T-helper 1 cell treated with Interleukin-12 subunit alpha and Interleukin-12 subunit beta and Interleukin-4 antibody, amounts not matched to agents 30 μg/mL and 1 μg/mL, for 36 hours (primary cell): Measurements from ENCODE around the gene VIPR2.
"Not testable (repeated sequence)": the region's sequence is repeated elsewhere in the genome, so short reads cannot be mapped to it uniquely, and the experiment has no call there.

Experiments used
- H3K27ac Mint-ChIP-seq: one replicate; pipeline ENCODE4 v1.8.0; 2021; ENCODE audit warnings: mild to moderate bottlenecking, mixed read lengths
- H3K27me3 Mint-ChIP-seq: one replicate; pipeline ENCODE4 v1.8.0; 2021; ENCODE audit warnings: low read depth, mixed read lengths
- H3K36me3 Mint-ChIP-seq: one replicate; pipeline ENCODE4 v1.8.0; 2021; ENCODE audit warnings: low read depth, mixed read lengths
- H3K4me1 Mint-ChIP-seq: one replicate; pipeline ENCODE4 v1.8.0; 2021; ENCODE audit warnings: low read depth, mixed read lengths
- H3K4me3 Mint-ChIP-seq: one replicate; pipeline ENCODE4 v1.8.0; 2021; ENCODE audit warnings: mild to moderate bottlenecking, moderate library complexity, mixed read lengths
- H3K9me3 Mint-ChIP-seq: one replicate; pipeline ENCODE4 v1.8.0; 2021; ENCODE audit warnings: mixed read lengths

The VIPR2 gene

DNA sequence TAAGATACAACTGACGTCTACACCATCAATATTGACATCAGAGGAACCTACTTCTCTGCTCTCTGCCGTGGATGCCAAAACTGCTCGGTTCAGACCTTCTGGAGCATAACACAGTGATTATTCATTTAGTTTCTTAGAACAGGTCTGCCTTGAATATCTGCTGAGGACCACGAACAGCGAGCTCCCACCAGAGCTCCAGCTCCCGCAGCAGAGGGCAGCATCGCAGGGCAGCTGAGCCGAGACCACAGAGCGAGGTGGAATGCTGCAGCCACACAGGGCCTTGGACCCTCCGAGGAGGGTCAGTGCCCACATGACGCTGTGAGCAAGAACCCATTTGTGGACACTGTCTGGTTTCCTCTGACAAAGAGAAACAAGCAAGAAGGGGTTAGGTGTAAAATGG is 6.8 kb downstream of the VIPR2 start:
- Mint-ChIP-seq H3K4me3 (no peak overlapping the region), H3K9me3 (no peaks in the 10 kb centered on the region), H3K27me3 (peaks cover 11% of the 10 kb centered on the region), H3K36me3 (no peaks in the 10 kb centered on the region), H3K27ac (no peak overlapping the region), H3K4me1 (peaks cover 1% of the 10 kb centered on the region)

DNA sequence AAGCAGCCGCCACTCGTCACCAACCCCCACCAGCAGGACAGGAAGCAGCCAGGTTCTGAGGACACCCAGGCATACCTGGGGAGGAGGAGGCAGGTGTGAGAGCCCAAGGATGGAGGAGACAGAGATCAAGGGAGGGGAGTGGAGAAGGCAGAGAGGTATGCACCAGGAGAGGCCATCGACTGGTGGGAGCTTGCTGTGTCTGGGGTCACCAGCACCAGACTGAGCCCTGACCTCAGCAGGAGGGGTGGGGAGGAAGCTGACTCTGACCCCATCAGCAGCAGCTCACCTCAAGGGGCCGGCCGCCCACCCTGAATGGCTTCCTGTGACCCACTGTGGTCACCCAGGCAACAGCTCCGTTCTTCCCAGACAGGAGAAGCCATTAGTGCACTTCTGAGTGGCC is 7.8 kb downstream of the VIPR2 start:
- Mint-ChIP-seq H3K27ac (no peak overlapping the region), H3K36me3 (no peaks in the 10 kb centered on the region), H3K4me3 (no peak overlapping the region), H3K27me3 (peaks cover 4% of the 10 kb centered on the region), H3K9me3 (no peaks in the 10 kb centered on the region), H3K4me1 (no peaks in the 10 kb centered on the region)

DNA sequence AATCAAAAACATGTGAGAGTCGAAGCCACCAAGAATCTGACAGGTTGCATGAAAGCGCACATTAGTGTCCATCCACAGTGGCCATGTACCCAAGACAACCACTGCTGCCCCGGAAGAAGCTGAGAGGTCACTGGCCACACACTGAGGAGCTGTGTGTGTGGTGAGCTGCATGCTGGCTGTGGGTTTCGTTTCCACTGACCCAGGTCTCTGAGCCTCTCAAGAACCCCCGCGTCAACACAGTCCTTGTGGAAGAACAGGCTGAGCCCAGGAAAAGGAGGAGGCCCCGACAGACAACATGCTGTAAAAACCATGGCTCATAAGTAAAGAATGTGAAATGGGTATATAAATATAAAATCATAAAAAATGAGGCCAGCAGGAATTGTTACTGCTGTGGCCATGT is 8.2 kb downstream of the VIPR2 start:
- H3K27me3 Mint-ChIP-seq: peaks cover 3% of the 10 kb centered on the region
- H3K27ac Mint-ChIP-seq: no peak overlapping the region
- H3K4me3 Mint-ChIP-seq: no peak overlapping the region

DNA sequence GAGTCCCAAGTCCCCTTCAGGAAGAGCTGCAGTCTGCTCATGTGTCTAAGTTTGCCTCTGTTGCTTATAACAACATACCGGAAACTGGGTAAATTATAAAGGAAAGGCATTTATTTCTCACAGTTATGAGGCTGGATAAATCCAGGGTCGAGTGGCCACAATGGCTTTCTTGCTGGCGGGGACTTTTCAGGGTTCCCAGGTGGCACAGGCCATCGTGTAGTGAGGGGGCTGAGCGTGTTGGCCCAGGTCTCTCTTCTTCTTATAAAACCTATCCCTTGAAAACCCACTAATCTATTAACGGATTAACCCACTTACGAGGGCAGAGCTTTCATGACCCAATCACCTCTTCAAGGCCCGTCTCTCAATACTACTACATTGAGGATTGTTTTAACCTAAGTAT is 8.7 kb downstream of the VIPR2 start:
- Mint-ChIP-seq H3K36me3 (no peaks in the 10 kb centered on the region), H3K27ac (no peak overlapping the region), H3K4me3 (no peak overlapping the region), H3K9me3 (no peaks in the 10 kb centered on the region), H3K4me1 (no peaks in the 10 kb centered on the region), H3K27me3 (peaks cover 2% of the 10 kb centered on the region)

More for the DNA sequence above, 8.2 kb downstream of the VIPR2 start:
- Mint-ChIP-seq H3K4me1 (no peaks in the 10 kb centered on the region), H3K9me3 (no peaks in the 10 kb centered on the region), H3K36me3 (no peaks in the 10 kb centered on the region)

DNA sequence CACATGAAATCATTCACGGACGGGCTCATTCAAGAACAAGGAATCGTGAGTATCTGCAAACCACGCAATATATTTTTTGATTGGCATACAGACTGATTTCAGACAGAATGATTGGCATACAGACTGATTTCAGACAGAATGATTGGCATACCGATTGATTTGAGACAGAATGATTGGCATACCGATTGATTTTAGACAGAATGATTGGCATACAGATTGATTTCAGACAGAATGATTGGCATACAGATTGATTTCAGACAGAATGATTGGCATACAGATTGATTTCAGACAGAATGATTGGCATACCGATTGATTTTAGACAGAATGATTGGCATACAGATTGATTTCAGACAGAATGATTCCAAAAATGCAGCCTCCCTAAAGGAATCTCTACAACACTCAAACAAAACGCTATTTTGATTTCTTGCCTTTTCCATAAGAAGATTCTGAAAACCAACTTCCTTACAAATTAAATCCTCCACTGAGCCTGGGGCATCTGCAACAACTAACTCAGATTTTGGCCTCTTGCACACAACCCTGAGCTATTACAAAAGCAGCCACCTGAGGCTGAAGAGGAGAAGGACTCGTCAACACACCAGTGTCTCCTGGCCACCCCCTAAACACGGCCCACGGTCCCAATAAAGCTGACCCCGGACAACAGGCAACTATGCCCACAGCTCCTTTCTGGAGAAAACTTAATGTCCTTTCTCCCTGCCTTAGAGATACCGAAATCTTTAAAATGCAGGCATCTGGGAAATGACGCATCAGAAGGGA is 11.8 kb downstream of the VIPR2 start:
- not testable (repeated sequence) for H3K27me3 Mint-ChIP-seq, H3K4me3 Mint-ChIP-seq, H3K4me1 Mint-ChIP-seq, H3K27ac Mint-ChIP-seq, H3K36me3 Mint-ChIP-seq, H3K9me3 Mint-ChIP-seq

DNA sequence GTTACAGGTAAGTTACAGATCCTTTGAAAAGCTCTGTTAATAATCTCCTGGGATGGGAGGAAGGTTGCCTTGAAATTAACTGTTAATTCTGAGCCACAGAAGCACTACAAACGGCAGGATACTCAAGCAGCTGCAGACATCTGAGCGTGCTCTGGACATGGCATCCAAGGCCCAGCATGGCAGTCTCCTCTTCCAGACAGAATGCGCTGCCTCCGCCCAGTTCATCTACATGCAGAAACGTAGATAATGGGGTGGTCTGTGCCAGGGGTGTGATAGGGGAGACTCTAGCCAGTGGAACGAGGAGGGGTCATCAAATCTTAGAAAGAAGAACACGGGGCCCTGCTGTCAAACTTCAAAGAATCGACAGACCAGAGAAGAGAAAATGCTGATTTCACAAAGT is 13.8 kb downstream of the VIPR2 start:
- Mint-ChIP-seq H3K36me3 (no peaks in the 10 kb centered on the region), H3K27ac (no peak overlapping the region), H3K9me3 (no peaks in the 10 kb centered on the region)

DNA sequence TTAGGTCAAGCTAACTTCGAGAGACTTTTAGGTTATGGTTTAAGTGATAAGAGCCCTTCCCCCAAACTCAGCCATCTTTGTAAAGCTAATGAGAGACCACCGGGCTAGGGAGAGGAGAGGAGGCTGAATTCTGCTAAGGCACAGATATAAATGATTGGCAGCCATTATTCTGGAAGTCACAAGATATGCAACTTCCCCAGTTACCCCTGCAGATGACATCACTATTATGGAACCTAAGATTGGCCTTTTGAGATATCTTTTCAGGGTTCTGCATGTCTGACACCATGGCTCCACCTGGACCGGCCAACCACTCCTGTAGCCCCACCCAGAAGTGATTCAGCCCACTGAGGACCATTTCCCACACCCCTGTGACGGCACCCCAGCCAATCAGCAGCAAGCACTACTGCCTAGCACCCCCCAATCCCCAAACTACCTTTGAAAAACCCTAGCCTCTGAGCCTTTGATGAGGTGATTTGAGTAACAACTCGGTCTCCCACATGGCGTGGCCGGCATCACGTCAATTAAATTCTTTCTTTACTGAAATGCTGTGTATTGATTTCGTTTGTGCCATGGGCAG is 14.4 kb downstream of the VIPR2 start:
- Mint-ChIP-seq H3K4me1 (no peaks in the 10 kb centered on the region), H3K4me3 (no peak overlapping the region), H3K27me3 (no peaks in the 10 kb centered on the region), H3K36me3 (no peaks in the 10 kb centered on the region), H3K9me3 (no peaks in the 10 kb centered on the region), H3K27ac (no peak overlapping the region)

More for the DNA sequence above, 13.8 kb downstream of the VIPR2 start:
- Mint-ChIP-seq H3K4me3 (no peak overlapping the region), H3K4me1 (no peaks in the 10 kb centered on the region), H3K27me3 (no peaks in the 10 kb centered on the region)

DNA sequence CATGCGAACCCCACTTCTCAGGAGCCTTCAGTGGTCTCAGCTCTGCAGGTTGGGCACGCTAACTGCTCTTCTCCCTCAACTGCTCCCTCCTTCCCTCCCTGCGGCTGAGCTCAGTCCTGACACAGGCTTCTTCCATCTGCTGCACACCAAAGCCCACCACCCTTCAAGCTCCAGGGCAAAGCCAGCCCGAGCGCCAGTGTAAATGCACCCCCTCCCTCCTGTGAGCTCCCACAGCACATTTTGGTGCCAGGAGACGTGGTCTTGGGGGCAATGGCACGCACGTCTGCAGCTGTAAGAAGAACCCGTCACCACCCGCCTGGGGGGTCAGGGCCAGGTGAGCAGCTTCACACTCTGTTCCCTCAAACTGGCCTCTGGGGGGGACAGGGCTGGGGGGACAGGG is 15.9 kb downstream of the VIPR2 start:
- H3K27ac Mint-ChIP-seq: no peak overlapping the region
- no peaks in the 10 kb centered on the region for H3K9me3 Mint-ChIP-seq
- H3K4me1 Mint-ChIP-seq: no peaks in the 10 kb centered on the region
- H3K36me3 Mint-ChIP-seq: no peaks in the 10 kb centered on the region
- no peaks in the 10 kb centered on the region for H3K27me3 Mint-ChIP-seq
- H3K4me3 Mint-ChIP-seq: no peak overlapping the region

DNA sequence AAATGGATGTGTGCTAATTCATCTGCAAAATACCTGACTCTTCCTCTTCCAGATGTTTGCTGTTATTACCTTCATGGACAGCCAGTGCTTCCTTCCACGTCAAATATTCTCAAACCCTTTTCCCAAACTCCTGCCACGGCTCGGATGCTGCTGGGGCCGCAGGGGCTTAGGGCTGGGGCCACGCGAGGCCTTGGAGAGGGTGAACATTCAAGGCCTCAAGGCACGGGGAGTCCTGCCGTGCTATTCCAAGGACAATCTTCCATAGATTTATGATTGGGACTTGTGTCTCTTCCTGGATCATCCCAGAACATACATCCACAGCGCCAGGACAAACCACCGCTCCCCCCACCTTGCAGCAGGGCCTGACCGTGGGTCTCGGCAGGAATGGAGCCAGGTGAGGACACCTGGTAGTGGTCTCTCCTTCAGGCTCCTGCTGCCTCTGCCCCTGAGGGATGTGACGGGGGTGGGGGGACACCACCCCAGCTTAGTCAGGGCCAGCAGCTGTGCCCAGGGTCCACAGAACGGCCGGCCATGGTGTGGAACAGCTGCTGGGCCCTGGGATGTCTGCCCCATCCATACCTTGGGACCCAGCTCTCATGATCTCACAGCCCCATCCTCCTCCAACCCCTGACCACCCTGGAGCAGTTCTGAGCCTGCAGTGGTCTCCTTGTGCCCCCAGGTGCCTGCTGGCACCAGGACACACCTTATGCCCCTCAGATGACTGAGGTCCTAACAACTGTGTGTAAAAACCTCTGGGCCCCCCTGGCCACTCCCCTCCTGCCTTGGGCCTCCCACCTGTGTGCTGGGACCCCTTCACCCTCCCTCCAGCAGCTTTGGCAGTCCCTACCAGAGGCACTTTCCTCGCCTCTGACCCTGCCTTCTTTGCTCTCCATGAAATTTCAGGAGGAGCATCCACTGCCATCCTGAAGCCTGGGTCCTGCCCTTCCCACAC is 16.7 kb downstream of the VIPR2 start:
- Mint-ChIP-seq H3K27me3 (no peaks in the 10 kb centered on the region), H3K36me3 (no peaks in the 10 kb centered on the region), H3K4me3 (no peak overlapping the region), H3K27ac (no peak overlapping the region), H3K4me1 (no peaks in the 10 kb centered on the region), H3K9me3 (peaks cover 5% of the 10 kb centered on the region)

DNA sequence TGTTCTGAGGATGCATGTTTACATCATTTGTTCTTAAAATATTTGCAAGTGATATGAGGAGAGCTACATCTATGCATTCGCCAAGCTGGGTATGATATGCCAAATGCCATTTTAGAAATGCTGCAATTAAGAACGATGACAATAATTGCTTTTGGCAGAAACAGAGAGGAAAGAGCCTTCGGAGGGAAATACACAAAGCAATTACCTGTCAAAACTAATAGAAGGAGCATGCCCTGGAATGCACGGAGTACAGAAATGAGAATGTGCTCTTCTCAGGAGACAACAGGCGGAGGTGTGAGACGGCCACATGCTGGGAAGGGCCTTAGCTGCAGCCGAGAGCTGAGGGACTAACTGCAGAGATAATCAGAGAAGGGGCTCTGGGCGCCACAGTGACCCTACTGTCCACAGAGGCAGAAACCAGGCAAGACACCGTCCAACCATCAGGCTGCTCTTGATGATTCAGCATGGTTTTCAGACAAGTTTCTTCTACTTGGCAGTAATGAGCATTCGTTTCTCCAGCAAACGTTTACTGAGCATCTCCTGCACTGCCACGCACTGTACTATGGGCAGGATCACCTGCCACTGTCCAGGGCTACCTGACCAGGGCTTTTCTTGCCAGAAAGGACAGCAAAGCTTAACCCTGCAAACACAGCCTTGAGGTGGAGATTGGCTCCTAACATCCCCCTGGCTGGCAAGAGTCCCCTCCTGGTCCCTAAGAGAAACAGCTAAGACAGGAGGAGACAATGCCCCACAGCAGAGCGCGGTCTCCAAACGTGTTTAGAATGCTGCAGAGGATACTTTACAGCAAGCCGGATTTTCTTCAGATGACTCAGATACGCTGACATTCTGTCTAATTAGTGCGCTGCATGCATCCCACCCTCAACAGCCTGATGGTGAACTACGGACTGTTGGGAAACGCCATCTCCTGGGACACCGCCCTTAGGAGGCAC is 18.1 kb downstream of the VIPR2 start:
- H3K9me3 Mint-ChIP-seq: peaks cover 5% of the 10 kb centered on the region
- no peak overlapping the region for H3K27ac Mint-ChIP-seq
- no peaks in the 10 kb centered on the region for H3K27me3 Mint-ChIP-seq
- H3K36me3 Mint-ChIP-seq: no peaks in the 10 kb centered on the region
- no peaks in the 10 kb centered on the region for H3K4me1 Mint-ChIP-seq
- H3K4me3 Mint-ChIP-seq: no peak overlapping the region

DNA sequence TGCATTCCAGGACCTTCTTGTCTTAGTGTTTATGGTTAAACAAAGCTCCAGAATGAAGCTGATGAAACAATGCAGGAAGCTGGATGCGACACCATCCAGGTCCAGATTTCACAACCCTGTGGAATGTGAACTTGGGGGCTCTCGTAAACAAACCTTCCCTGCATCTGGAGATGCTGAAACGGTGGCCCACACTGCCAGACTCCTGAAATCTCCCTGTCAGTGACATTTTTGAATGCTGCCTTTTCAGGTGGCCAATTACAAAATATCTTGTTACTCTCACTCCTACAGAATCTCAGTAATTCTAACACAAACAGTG is 18.8 kb downstream of the VIPR2 start:
- no peak overlapping the region for H3K27ac Mint-ChIP-seq
- no peaks in the 10 kb centered on the region for H3K4me1 Mint-ChIP-seq
- H3K4me3 Mint-ChIP-seq: no peak overlapping the region
- H3K36me3 Mint-ChIP-seq: no peaks in the 10 kb centered on the region
- peaks cover 5% of the 10 kb centered on the region for H3K9me3 Mint-ChIP-seq
- H3K27me3 Mint-ChIP-seq: no peaks in the 10 kb centered on the region

DNA sequence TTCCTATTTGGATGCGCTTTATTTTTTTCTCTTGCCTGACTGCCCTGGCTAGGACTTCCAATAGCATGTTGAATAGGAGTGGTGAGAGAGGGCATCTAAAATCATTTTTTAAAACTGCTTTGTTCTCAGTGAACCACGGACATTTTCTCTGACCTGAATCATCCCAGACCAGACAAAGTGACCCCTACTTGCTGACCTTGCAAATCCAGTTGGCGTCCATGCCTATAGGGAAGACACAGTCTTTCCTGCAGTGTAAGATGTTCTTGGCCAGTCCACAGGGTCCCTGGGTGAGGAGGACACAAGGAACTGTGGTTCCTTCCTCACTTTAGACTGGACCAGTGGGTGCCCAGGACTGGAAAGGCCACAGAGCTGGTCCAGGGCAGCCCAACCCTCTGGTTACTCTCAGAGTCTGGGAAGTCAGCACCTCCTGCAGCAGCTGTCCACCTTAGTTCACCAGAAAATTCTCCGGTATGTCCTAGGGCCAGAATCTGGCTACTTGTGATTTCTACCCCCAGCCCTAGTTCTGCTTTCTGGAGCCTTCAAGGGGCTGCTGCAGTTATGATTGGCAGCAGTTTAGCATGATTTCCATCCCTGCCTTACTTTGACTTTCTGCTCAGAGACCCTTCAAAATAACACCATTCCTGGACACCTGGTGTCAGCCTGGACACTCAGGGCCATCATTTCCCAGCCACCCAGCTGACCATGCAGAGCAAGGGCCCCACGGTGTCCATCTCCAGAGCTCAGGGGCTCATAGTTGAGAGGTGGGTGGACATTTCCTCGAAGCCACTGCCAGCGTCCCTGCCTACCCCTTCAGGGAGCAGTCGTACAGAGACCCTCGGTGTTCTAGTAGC is 19.3 kb downstream of the VIPR2 start:
- no peak overlapping the region for H3K27ac Mint-ChIP-seq
- H3K9me3 Mint-ChIP-seq: peaks cover 5% of the 10 kb centered on the region
- no peaks in the 10 kb centered on the region for H3K36me3 Mint-ChIP-seq
- H3K4me3 Mint-ChIP-seq: no peak overlapping the region
- H3K4me1 Mint-ChIP-seq: no peaks in the 10 kb centered on the region
- no peaks in the 10 kb centered on the region for H3K27me3 Mint-ChIP-seq

DNA sequence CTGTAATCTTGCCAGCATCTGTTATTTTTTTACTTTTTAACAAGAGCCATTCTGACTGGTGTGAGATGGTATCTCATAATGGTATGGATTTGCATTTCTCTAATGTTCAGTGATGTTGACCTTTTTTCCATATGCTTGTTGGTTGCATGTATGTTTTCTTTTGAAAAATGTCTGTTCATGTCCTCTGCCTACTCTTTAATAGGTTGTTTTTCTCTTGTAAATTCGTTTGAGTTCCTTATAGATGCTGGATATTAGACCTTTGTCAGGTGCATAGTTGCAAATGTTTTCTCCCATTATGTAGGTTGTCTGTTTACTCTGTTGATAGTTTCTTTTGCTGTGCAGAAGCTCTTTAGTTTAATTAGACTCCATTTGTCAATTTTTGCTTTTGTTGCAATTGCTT is 20.9 kb downstream of the VIPR2 start:
- H3K27ac Mint-ChIP-seq, H3K36me3 Mint-ChIP-seq, H3K4me1 Mint-ChIP-seq, H3K9me3 Mint-ChIP-seq, H3K4me3 Mint-ChIP-seq, H3K27me3 Mint-ChIP-seq: not testable (repeated sequence)
